Cerebellar cortex (tissue), 1 donor: ENCODE data around the gene SLC36A1.

Source experiments
- DNase-seq: peaks from one replicate; pipeline ENCODE4 v3.0.0-alpha.2; 2015; ENCODE audit warnings: low spot score

SLC36A1 gene

DNA sequence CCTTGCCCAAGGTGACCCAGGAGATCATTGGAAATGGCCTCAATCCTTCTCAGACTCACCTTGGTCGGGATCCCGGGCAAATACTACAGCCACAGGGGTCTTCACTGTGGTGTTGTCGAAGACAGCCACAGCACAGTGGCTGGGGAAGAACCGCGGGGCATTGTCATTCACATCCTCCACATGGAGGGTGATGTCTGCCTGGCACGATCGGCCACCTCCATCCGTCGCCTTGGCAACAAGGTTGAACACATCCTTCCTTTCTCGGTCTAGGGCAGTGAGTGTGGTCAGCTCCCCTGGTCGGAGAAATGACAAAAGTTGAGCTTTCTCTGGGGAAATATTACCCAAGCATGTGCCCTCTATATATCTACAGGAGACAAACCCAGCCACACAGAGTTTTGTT, 86.9 kb downstream of the SLC36A1 start:
- peak; percentile 63 for DNase-seq

DNA sequence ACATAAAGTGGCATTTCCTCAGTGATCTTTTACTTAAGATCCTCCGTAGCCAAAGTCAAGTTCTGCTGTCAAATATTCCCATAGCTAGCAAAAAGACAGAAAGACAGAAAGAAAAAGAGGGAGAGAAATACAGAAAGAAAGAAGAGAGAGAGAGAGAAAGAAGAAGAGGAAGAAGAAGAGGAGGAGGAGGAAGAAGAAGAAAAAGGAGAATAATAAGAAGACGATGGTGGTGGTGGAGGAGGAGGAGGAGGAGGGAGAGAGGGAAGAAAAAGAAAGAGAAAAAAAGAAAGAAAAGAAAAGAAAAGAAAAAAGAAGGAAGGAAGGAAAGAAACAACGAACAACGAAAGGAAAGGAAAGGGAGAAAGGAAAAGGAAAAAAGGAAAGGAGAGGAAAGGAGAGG, 89.6 kb downstream of the SLC36A1 start:
- DNase-seq = no peak

DNA sequence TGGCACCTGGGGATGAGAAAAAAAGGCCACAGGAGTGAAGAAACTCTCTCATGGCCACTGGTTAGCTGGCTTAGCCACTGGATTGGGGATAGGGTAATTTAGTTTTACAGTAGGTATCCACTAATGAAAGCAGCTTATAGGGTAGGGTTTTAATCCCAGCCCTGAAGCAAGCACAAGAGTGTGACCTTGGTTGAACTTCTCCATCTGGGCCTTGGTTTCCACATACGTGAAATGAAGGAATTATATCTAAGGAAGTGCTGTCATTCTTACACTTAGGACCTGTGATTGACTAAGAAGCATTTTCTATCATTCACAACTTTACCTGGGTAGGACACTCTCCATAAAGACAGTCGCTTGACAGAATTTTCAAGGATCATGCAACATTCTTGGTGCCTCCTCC, 94.2 kb downstream of the SLC36A1 start:
- DNase-seq = no peak
